ENCODE data around the gene FBN2.
"Not testable (repeated sequence)": the region's sequence is repeated elsewhere in the genome, so short reads cannot be mapped to it uniquely, and the experiment has no call there.

FBN2 gene

GRCh38 chr5:128534726-128535125 lies 3.3 kb downstream of the FBN2 start:
- no peak for DNase-seq (ENCODE audit: low read depth)

- DNase-seq (ENCODE audit: low read depth): no peak
Observed at GRCh38 chr5:128532776-128533175, 5.3 kb downstream of the FBN2 start.

GRCh38 chr5:128532127-128532526 lies 5.9 kb downstream of the FBN2 start:
- no peak for DNase-seq (ENCODE audit: low read depth)

- no peak for DNase-seq (ENCODE audit: low read depth)
Observed at GRCh38 chr5:128528637-128529255, 9.3 kb downstream of the FBN2 start.

- DNase-seq (ENCODE audit: low read depth): no peak
Observed at GRCh38 chr5:128528126-128528525, 9.9 kb downstream of the FBN2 start.

- DNase-seq (ENCODE audit: low read depth): no peak
Observed at GRCh38 chr5:128527077-128527476, 11.0 kb downstream of the FBN2 start.

GRCh38 chr5:128522336-128522735 lies 15.7 kb downstream of the FBN2 start:
- DNase-seq (ENCODE audit: low read depth): no peak

GRCh38 chr5:128519827-128520226 lies 18.2 kb downstream of the FBN2 start:
- DNase-seq (ENCODE audit: low read depth): no peak

- DNase-seq (ENCODE audit: low read depth): no peak
Observed at GRCh38 chr5:128516978-128517377, 21.1 kb downstream of the FBN2 start.

GRCh38 chr5:128513806-128514205 lies 24.2 kb downstream of the FBN2 start:
- DNase-seq (ENCODE audit: low read depth): no peak

- no peak for DNase-seq (ENCODE audit: low read depth)
Observed at GRCh38 chr5:128512894-128513293, 25.2 kb downstream of the FBN2 start.

GRCh38 chr5:128506643-128507042 lies 31.4 kb downstream of the FBN2 start:
- no peak for DNase-seq (ENCODE audit: low read depth)

- not testable (repeated sequence) for DNase-seq (ENCODE audit: low read depth)
Observed at GRCh38 chr5:128503727-128504126, 34.3 kb downstream of the FBN2 start.

GRCh38 chr5:128498844-128499455 lies 39.1 kb downstream of the FBN2 start:
- DNase-seq (ENCODE audit: low read depth): no peak

GRCh38 chr5:128494516-128494915 lies 43.5 kb downstream of the FBN2 start:
- DNase-seq (ENCODE audit: low read depth): no peak

- no peak for DNase-seq (ENCODE audit: low read depth)
Observed at GRCh38 chr5:128493657-128494329, 44.3 kb downstream of the FBN2 start.

- no peak for DNase-seq (ENCODE audit: low read depth)
Observed at GRCh38 chr5:128491291-128491690, 46.8 kb downstream of the FBN2 start.

- no peak for DNase-seq (ENCODE audit: low read depth)
Observed at GRCh38 chr5:128490761-128491160, 47.3 kb downstream of the FBN2 start.

- DNase-seq (ENCODE audit: low read depth): no peak
Observed at GRCh38 chr5:128487041-128487440, 51.0 kb downstream of the FBN2 start.

GRCh38 chr5:128483738-128484137 lies 54.3 kb downstream of the FBN2 start:
- no peak for DNase-seq (ENCODE audit: low read depth)

- no peak for DNase-seq (ENCODE audit: low read depth)
Observed at GRCh38 chr5:128480906-128481633, 57.0 kb downstream of the FBN2 start.

- DNase-seq (ENCODE audit: low read depth): no peak
Observed at GRCh38 chr5:128480158-128480557, 57.9 kb downstream of the FBN2 start.
